ENCODE results near the gene LTBP1.
"Not testable (repeated sequence)": the region's sequence is repeated elsewhere in the genome, so short reads cannot be mapped to it uniquely, and the experiment has no call there.

The LTBP1 gene

DNA sequence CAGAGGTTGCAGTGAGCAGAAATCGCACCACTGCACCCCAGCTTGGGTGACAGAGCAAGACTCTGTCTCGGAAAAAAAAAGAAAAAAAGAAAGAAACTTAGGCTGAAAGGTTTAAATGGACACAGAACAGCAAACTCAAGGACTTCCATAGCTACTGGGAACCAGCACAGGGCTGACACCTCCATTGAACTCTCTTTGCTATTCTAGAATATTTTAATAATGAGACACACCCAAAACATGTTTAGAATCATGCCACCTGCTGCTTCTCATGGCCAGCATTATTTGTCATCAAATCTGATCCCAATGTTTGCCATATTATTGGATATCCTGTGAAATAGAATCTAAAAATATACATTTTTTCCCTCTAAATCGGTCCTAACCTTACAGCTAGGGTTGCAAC is 42.7 kb upstream of the LTBP1 start:
- H3K4me3 ChIP-seq (ENCODE audit: low read depth, low read length), result no peak overlapping the region
- no peak for DNase-seq (ENCODE audit: low read depth, low spot score)
- in situ Hi-C loops (cut with HindIII; ENCODE audit: low sequenced_read_pairs), result no loop called here
- TF ChIP-seq, protein P1, sequence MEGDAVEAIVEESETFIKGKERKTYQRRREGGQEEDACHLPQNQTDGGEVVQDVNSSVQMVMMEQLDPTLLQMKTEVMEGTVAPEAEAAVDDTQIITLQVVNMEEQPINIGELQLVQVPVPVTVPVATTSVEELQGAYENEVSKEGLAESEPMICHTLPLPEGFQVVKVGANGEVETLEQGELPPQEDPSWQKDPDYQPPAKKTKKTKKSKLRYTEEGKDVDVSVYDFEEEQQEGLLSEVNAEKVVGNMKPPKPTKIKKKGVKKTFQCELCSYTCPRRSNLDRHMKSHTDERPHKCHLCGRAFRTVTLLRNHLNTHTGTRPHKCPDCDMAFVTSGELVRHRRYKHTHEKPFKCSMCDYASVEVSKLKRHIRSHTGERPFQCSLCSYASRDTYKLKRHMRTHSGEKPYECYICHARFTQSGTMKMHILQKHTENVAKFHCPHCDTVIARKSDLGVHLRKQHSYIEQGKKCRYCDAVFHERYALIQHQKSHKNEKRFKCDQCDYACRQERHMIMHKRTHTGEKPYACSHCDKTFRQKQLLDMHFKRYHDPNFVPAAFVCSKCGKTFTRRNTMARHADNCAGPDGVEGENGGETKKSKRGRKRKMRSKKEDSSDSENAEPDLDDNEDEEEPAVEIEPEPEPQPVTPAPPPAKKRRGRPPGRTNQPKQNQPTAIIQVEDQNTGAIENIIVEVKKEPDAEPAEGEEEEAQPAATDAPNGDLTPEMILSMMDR (IDR thresholded peaks at IDR 0.05; ENCODE audit: low read depth, low read length), result no peak

DNA sequence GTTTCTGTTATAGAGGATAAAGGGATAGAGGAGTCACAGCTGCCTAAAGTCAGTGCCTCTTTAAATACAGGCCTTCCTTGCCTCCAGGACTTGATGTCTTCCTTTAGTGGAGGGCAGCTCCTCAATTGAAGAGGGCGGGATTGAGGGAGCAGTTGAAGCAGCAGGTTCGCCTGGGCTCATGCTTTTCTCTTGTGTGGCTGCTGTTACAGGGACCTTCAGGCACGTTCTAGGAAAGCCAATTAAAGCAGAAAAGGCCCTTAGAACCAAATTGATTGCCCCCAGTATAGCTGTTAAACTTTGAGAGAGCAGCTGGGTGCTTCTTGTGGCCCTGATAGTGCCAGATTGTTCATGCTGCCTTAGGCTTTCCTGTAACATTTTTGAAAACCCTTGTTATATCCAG is 42.0 kb upstream of the LTBP1 start:
- no peak overlapping the region for H3K4me3 ChIP-seq (ENCODE audit: low read depth, low read length)
- no peak for DNase-seq (ENCODE audit: low read depth, low spot score)
- in situ Hi-C loops (cut with HindIII; ENCODE audit: low sequenced_read_pairs), result no loop called here
- TF ChIP-seq, protein P1 (IDR thresholded peaks at IDR 0.05; ENCODE audit: low read depth, low read length), result no peak

DNA sequence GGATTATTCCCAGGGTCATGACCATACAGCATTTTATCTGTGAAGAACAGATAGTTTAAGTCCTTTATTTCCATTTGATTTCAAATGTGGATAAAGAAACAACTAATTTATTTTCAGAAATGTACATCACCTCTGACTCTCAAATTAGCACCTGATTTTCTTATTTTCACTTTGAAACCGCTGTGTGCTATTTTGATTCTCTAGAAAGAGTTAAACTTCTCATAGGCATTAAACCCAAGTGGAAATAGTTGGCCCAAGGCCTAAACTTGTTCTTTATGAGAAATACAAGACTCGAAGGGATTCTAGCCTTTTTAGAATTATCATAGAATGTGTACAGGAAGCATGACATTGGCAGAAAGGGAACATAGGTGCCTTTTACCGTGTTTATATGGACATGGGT is 41.5 kb upstream of the LTBP1 start:
- TF ChIP-seq, protein P1 (IDR thresholded peaks at IDR 0.05; ENCODE audit: low read depth, low read length), result no peak
- in situ Hi-C loops (cut with HindIII; ENCODE audit: low sequenced_read_pairs), result no loop called here
- DNase-seq (ENCODE audit: low read depth, low spot score), result no peak
- H3K4me3 ChIP-seq (ENCODE audit: low read depth, low read length), result no peak overlapping the region

DNA sequence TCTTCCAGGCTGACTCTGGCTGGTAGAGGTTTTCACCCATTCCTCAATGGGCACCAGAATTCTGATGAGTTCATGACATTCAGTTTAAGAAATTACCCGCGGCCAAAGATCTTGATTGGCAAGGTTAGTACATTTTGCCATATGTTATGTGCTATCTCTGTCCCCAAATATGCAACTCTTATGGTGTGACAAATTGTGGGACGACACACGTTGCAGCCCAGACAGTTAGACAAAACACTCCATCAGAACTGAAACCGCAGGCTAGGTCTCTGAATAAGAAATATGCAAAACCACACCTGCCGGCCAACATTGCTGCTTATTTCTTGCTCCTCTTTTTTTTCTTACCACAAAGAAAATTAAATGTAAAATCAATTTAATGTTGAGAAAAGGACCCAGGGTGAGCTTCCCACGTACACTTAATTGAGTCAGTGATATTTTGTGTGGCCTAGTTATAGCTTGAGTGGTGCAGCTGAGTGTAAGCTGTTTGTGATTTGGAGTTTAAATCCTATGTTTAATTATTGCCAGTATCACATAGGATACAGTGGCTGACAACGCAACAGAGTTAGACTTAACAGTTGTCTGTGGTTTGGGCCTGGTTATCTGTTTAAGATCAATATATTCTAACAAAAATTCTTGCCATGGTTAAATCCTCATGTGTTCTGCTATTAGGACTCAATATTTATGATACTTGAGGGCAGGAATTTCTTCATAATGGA is 35.7 kb upstream of the LTBP1 start:
- TF ChIP-seq, protein P1 (IDR thresholded peaks at IDR 0.05; ENCODE audit: low read depth, low read length), result no peak
- in situ Hi-C loops (cut with HindIII; ENCODE audit: low sequenced_read_pairs), result no loop called here
- no peak overlapping the region for H3K4me3 ChIP-seq (ENCODE audit: low read depth, low read length)
- peak; percentile 14 for DNase-seq (ENCODE audit: low read depth, low spot score)

DNA sequence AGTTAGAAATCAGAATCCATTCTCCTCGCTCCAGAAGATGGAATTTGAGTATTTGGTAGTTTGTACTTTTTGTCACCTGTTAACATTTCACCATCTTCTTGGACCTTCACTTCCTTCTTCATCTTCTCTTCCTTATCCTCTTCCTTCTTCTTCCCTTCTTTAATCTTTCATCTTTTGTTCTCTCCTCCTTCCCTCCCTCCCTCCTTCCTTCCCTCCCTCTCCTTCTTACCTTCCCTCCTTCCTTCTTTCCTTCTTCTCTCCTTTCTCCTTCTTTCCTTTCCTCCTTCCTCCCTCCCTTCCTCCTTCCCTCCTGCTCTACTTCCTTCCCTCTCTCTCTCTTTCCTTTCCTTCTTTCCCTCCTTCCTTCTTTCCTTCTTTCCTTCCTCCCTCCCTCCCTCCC is 31.1 kb upstream of the LTBP1 start:
- TF ChIP-seq, protein P1 (IDR thresholded peaks at IDR 0.05; ENCODE audit: low read depth, low read length), result no peak
- in situ Hi-C loops (cut with HindIII; ENCODE audit: low sequenced_read_pairs), result no loop called here

DNA sequence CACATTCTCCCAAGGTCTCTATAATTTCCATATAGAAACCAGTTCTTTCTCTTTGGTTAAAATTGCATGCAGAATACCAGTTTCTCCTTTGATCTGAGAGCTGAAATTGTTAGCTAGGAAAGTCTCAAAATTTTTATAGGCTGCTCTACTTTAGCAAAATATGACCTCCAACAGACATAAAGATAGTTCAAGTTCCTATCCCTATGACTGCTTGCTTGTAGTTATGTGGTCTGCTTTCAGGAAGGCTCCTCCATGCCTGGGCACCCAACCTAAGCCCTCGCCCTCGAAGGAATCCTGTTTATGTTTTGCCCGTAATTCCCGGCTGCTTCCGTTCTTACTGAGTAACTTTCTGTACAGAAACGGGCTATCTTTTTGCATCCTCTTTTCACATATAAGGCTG is 28.0 kb upstream of the LTBP1 start:
- in situ Hi-C loops (cut with HindIII; ENCODE audit: low sequenced_read_pairs), result no loop called here
- no peak overlapping the region for H3K4me3 ChIP-seq (ENCODE audit: low read depth, low read length)
- TF ChIP-seq, protein P1 (IDR thresholded peaks at IDR 0.05; ENCODE audit: low read depth, low read length), result no peak
- DNase-seq (ENCODE audit: low read depth, low spot score), result no peak

More for the DNA sequence above, 31.1 kb upstream of the LTBP1 start:
- DNase-seq (ENCODE audit: low read depth, low spot score), result no peak
- no peak overlapping the region for H3K4me3 ChIP-seq (ENCODE audit: low read depth, low read length)

DNA sequence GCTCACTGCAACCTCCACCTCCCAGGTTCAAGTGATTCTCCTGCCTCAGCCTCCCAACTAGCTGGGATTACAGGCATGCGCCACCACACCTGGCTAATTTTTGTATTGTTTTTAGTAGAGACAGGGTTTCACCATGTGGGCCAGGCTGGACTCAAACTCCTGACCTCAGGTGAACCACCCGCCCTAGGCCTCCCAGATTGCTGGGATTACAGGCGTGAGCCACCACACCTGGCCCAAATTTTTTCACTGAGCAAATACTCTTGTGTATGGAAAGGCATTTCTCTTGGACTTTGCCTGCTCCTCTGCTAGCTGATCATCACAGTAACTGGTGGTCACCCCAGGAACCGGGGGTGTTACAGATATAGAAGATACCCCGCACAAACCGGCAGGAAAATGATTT is 26.9 kb upstream of the LTBP1 start:
- H3K4me3 ChIP-seq (ENCODE audit: low read depth, low read length); in situ Hi-C loops (cut with HindIII; ENCODE audit: low sequenced_read_pairs); DNase-seq (ENCODE audit: low read depth, low spot score): not testable (repeated sequence)

DNA sequence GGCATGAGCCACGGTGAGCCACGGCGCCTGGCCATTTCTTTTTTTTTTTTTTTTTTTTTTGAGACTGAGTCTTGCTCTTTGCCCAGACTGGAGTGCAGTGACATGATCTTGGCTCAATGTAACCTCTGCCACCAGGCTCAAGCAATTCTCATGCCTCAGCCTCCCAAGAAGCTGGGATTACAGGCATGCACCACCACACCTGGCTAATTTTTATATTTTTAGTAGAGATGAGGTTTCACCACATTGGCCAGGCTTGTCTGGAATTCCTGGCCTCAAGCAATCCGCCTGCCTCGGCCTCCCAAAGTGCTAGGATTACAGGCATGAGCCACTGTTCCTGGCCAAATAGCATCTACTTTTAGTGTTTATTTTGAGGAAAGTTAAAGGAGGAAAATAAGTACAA is 25.3 kb upstream of the LTBP1 start:
- H3K4me3 ChIP-seq (ENCODE audit: low read depth, low read length); in situ Hi-C loops (cut with HindIII; ENCODE audit: low sequenced_read_pairs); DNase-seq (ENCODE audit: low read depth, low spot score): not testable (repeated sequence)

All from astrocyte of the spinal cord (primary cell).